ENCODE results near the gene GRIFIN.

GRCh38 chr7:2504128-2504888, 28.1 kb upstream of the GRIFIN start:
- TF ChIP-seq CTCF (IDR thresholded peaks at IDR 0.05) = no peak
- no peak for TF ChIP-seq POLR2AphosphoS5 (IDR thresholded peaks at IDR 0.05)
